ENCODE data around the gene ARFIP2. TPM values are rescaled to one million over a fixed set of nuclear protein-coding genes. Genes with fewer than 3 reads are reported as not detected.

ARFIP2 gene
- total and polyA plus RNA-seq, 10 donors: 23.4 to 72.7 (median 36.1) TPM

- Histone ChIP-seq H3K9me3 (no peaks in the 10 kb centered on the region), H3K4me1 (peaks cover 0 to 19% (median 9%) of the 10 kb centered on the region in 6 donors), H3K4me3 (no peak overlapping the region), H3K36me3 (no peaks in the 10 kb centered on the region), H3K27ac (no peak overlapping the region), H3K27me3 (replicated peaks in 1 of 7) (no peaks in the 10 kb centered on the region)
- 62 to 78% (median 77%) methylated on average over 5 of the region's 5 CpGs for WGBS, 5 donors
- TF ChIP-seq CTCF (IDR thresholded peaks at IDR 0.05 in 8 of 11, conservative IDR thresholded peaks at IDR 0.05 in 3 of 11) (no peak), POLR2A (IDR thresholded peaks at IDR 0.05) (no peak), POLR2AphosphoS5 (IDR thresholded peaks at IDR 0.05) (no peak)
- DNase-seq: no peak
- intact Hi-C loops (cut with DNase I; ENCODE audit: low total_unique reads): no loop called here
These were observed 47.0 kb downstream of the ARFIP2 start for GRCh38 chr11:6433998-6434660.

GRCh38 chr11:6431861-6432260 is 49.3 kb downstream of the ARFIP2 start:
- H3K4me3 ChIP-seq: no peak overlapping the region
- H3K9me3 ChIP-seq: no peaks in the 10 kb centered on the region
- intact Hi-C loops (cut with DNase I; ENCODE audit: low total_unique reads): no loop called here
- TF ChIP-seq CTCF (IDR thresholded peaks at IDR 0.05 in 8 of 11, conservative IDR thresholded peaks at IDR 0.05 in 3 of 11) (no peak), POLR2A (IDR thresholded peaks at IDR 0.05) (no peak), POLR2AphosphoS5 (IDR thresholded peaks at IDR 0.05) (no peak)
- no peaks in the 10 kb centered on the region for H3K4me1 ChIP-seq
- WGBS, 5 donors: 84 to 97% (median 90%) methylated on average over 3 of the region's 3 CpGs
- H3K27me3 ChIP-seq (replicated peaks in 1 of 7): no peaks in the 10 kb centered on the region
- no peaks in the 10 kb centered on the region for H3K36me3 ChIP-seq
- no peak overlapping the region for H3K27ac ChIP-seq
- no peak for DNase-seq

GRCh38 chr11:6427516-6427915 is 53.6 kb downstream of the ARFIP2 start:
- no peak for TF ChIP-seq POLR2AphosphoS5 (IDR thresholded peaks at IDR 0.05)
- TF ChIP-seq CTCF (IDR thresholded peaks at IDR 0.05 in 8 of 11, conservative IDR thresholded peaks at IDR 0.05 in 3 of 11): no peak
- TF ChIP-seq POLR2A (IDR thresholded peaks at IDR 0.05): no peak
- intact Hi-C loops (cut with DNase I; ENCODE audit: low total_unique reads): no loop called here
- no peaks in the 10 kb centered on the region for H3K9me3 ChIP-seq
- no peaks in the 10 kb centered on the region for H3K4me1 ChIP-seq
- no peak overlapping the region for H3K27ac ChIP-seq
- H3K36me3 ChIP-seq: no peaks in the 10 kb centered on the region
- H3K4me3 ChIP-seq: no peak overlapping the region
- no peaks in the 10 kb centered on the region for H3K27me3 ChIP-seq (replicated peaks in 1 of 7)
- no peak for DNase-seq

Other genes with a start within 250 kb of the ARFIP2 start
- 10 to 100 TPM; 36.3 to 77.6 (median 41.1) TPM for gene FHIP1B, start 246.7 kb downstream of the ARFIP2 start, total RNA-seq
- gene FHIP1B, start 246.7 kb downstream of the ARFIP2 start, polyA plus RNA-seq: 10 to 100 TPM; 14.9 to 41.6 (median 39.1) TPM
- under 1 TPM in 5 of 7 donors, not detected in 2; 0.23 to 0.60 (median 0.33) TPM for gene CNGA4, start 242.2 kb downstream of the ARFIP2 start, total RNA-seq
- gene CNGA4, start 242.2 kb downstream of the ARFIP2 start, polyA plus RNA-seq: under 1 TPM; 0.06 to 0.29 (median 0.09) TPM
- gene CCKBR, start 221.5 kb downstream of the ARFIP2 start, total RNA-seq: not detected
- not detected for gene CCKBR, start 221.5 kb downstream of the ARFIP2 start, polyA plus RNA-seq
- 10 to 100 TPM; 10.5 to 42.9 (median 31.8) TPM for gene CAVIN3, start 160.8 kb downstream of the ARFIP2 start, total RNA-seq
- gene CAVIN3, start 160.8 kb downstream of the ARFIP2 start, polyA plus RNA-seq: 10 to 100 TPM; 22.3 to 40.2 (median 35.1) TPM
- 10 to 100 TPM; 21.9 to 33.8 (median 27.7) TPM for gene SMPD1, start 90.9 kb downstream of the ARFIP2 start, total RNA-seq
- 10 to 100 TPM; 23.8 to 28.9 (median 24.2) TPM for gene SMPD1, start 90.9 kb downstream of the ARFIP2 start, polyA plus RNA-seq
- 10 to 100 TPM; 23.5 to 42.4 (median 27.3) TPM for gene APBB1, start 62.2 kb downstream of the ARFIP2 start, total RNA-seq
- 10 to 100 TPM; 18.6 to 25.9 (median 22.2) TPM for gene APBB1, start 62.2 kb downstream of the ARFIP2 start, polyA plus RNA-seq
- gene HPX, start 40.3 kb downstream of the ARFIP2 start, total RNA-seq: 1 to 10 TPM in 6 of 7 donors, not detected in 1; 1.0 to 3.8 (median 2.8) TPM
- gene HPX, start 40.3 kb downstream of the ARFIP2 start, polyA plus RNA-seq: 1 to 10 TPM in 1 of 3 donors, under 1 TPM in 2; 0.65 to 1.4 (median 0.83) TPM
- gene TRIM3, start 7.4 kb downstream of the ARFIP2 start, total RNA-seq: 10 to 100 TPM; 11.3 to 27.6 (median 19.9) TPM
- gene TRIM3, start 7.4 kb downstream of the ARFIP2 start, polyA plus RNA-seq: 1 to 10 TPM; 6.3 to 8.1 (median 6.8) TPM
- gene TIMM10B, start 170 bp upstream of the ARFIP2 start, total RNA-seq: 10 to 100 TPM; 32.7 to 71.3 (median 46.9) TPM
- gene TIMM10B, start 170 bp upstream of the ARFIP2 start, polyA plus RNA-seq: 10 to 100 TPM; 10.7 to 33.8 (median 19.8) TPM
- 10 to 100 TPM; 19.0 to 40.7 (median 27.6) TPM for gene DNHD1, start 15.9 kb upstream of the ARFIP2 start, total RNA-seq
- gene DNHD1, start 15.9 kb upstream of the ARFIP2 start, polyA plus RNA-seq: 10 to 100 TPM in 2 of 3 donors, 1 to 10 TPM in 1; 6.0 to 17.0 (median 15.1) TPM
- 10 to 100 TPM; 17.0 to 26.0 (median 22.7) TPM for gene RRP8, start 122.3 kb upstream of the ARFIP2 start, total RNA-seq
- gene RRP8, start 122.3 kb upstream of the ARFIP2 start, polyA plus RNA-seq: 10 to 100 TPM; 23.7 to 28.4 (median 26.5) TPM
- gene ILK, start 122.4 kb upstream of the ARFIP2 start, total RNA-seq: 100 to 1,000 TPM; 122 to 194 (median 141) TPM
- 100 to 1,000 TPM in 1 of 3 donors, 10 to 100 TPM in 2; 71.4 to 108 (median 76.5) TPM for gene ILK, start 122.4 kb upstream of the ARFIP2 start, polyA plus RNA-seq
- 100 to 1,000 TPM; 133 to 159 (median 148) TPM for gene TAF10, start 130.9 kb upstream of the ARFIP2 start, total RNA-seq
- gene TAF10, start 130.9 kb upstream of the ARFIP2 start, polyA plus RNA-seq: 100 to 1,000 TPM; 103 to 151 (median 140) TPM
- 100 to 1,000 TPM; 159 to 306 (median 232) TPM for gene TPP1, start 138.1 kb upstream of the ARFIP2 start, total RNA-seq
- 10 to 100 TPM; 54.9 to 61.6 (median 60.6) TPM for gene TPP1, start 138.1 kb upstream of the ARFIP2 start, polyA plus RNA-seq
- gene DCHS1, start 174.5 kb upstream of the ARFIP2 start, total RNA-seq: 10 to 100 TPM; 29.8 to 58.8 (median 43.4) TPM
- gene DCHS1, start 174.5 kb upstream of the ARFIP2 start, polyA plus RNA-seq: 1 to 10 TPM; 1.9 to 7.6 (median 3.1) TPM
- gene MRPL17, start 202.0 kb upstream of the ARFIP2 start, total RNA-seq: 10 to 100 TPM; 31.1 to 74.7 (median 41.1) TPM
- 10 to 100 TPM; 41.7 to 70.2 (median 52.9) TPM for gene MRPL17, start 202.0 kb upstream of the ARFIP2 start, polyA plus RNA-seq

Data from spleen (tissue), 11 donors.